Measurements from ENCODE around the gene COPS3. TPM values are rescaled to one million over a fixed set of nuclear protein-coding genes. Genes with fewer than 3 reads are reported as not detected.

COPS3 gene
- total and polyA plus RNA-seq, 2 experiments from 2014 or later = 108 to 121 TPM

- H4K20me1 ChIP-seq (replicated peaks; ENCODE audit: insufficient read depth) = peaks cover 11% of the 10 kb centered on the region; the same call in 1 of the 2 replicates
- H3F3A ChIP-seq (replicated peaks; ENCODE audit: low read depth) = 0 out of 2 replicates have a peak, but pooled peaks cover 5% of the 10 kb centered on the region
- no peaks in the 10 kb centered on the region for H3K9me2 ChIP-seq (ENCODE audit: insufficient read depth)
- H3K27ac Mint-ChIP-seq = no peak overlapping the region
- no peaks in the 10 kb centered on the region for H3K27me3 ChIP-seq (ENCODE audit: insufficient read depth)
- peaks cover 15% of the 10 kb centered on the region for H3K27me3 Mint-ChIP-seq (ENCODE audit: insufficient read depth, low read depth, poor library complexity)
- no peak overlapping the region for H3K4me3 Mint-ChIP-seq
- no peak for ATAC-seq
- peaks cover 41% of the 10 kb centered on the region for H3K36me3 Mint-ChIP-seq (ENCODE audit: low read depth)
- no peak overlapping the region for H3K4me3 ChIP-seq
- no peak for DNase-seq (ENCODE audit: low spot score)
- H2AFZ ChIP-seq = no peak overlapping the region
- no peak for TF ChIP-seq ZNF462 (CRISPR knock-in tag; IDR thresholded peaks at IDR 0.05)
- no peak for TF ChIP-seq REST (IDR thresholded peaks at IDR 0.05; ENCODE audit: unreplicated experiment)
- no peak for TF ChIP-seq POLR2AphosphoS5 (IDR thresholded peaks at IDR 0.05; ENCODE audit: low read depth)
- no peak for TF ChIP-seq STAT1 (IDR thresholded peaks at IDR 0.05; ENCODE audit: unreplicated experiment)
- TF ChIP-seq ZNF114 (CRISPR knock-in tag; IDR thresholded peaks at IDR 0.05) = no peak
- no peak for TF ChIP-seq ETS1 (IDR thresholded peaks at IDR 0.05)
- peaks cover 7% of the 10 kb centered on the region; the same call in 1 of the 2 replicates for H3K36me3 ChIP-seq (ENCODE audit: insufficient read depth)
- H3K4me1 Mint-ChIP-seq = peaks cover 13% of the 10 kb centered on the region
- no peaks in the 10 kb centered on the region for H3K9me3 Mint-ChIP-seq
- H3K27ac ChIP-seq (ENCODE audit: low read depth) = no peak overlapping the region
- H3K79me2 ChIP-seq (replicated peaks; ENCODE audit: insufficient read depth) = peaks cover 43% of the 10 kb centered on the region
- no peak overlapping the region for H3K4me2 ChIP-seq
- H3K4me1 ChIP-seq (ENCODE audit: insufficient read depth) = peaks cover 10% of the 10 kb centered on the region
Observed at GRCh38 chr17:17232303-17232621, 48.8 kb downstream of the COPS3 start.
